HG03045 (cell line): ENCODE measurements around the gene NANS.
"Not testable (repeated sequence)": the region's sequence is repeated elsewhere in the genome, so short reads cannot be mapped to it uniquely, and the experiment has no call there.

Source experiments
- ATAC-seq: cut with Tn5 transposase; IDR thresholded peaks from one replicate; pipeline ENCODE4 v1.9.1; 2021; ENCODE audit warnings: mild to moderate bottlenecking, moderate library complexity; ENCODE audit not compliant: unreplicated experiment

Gene NANS, protein sequence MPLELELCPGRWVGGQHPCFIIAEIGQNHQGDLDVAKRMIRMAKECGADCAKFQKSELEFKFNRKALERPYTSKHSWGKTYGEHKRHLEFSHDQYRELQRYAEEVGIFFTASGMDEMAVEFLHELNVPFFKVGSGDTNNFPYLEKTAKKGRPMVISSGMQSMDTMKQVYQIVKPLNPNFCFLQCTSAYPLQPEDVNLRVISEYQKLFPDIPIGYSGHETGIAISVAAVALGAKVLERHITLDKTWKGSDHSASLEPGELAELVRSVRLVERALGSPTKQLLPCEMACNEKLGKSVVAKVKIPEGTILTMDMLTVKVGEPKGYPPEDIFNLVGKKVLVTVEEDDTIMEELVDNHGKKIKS

DNA sequence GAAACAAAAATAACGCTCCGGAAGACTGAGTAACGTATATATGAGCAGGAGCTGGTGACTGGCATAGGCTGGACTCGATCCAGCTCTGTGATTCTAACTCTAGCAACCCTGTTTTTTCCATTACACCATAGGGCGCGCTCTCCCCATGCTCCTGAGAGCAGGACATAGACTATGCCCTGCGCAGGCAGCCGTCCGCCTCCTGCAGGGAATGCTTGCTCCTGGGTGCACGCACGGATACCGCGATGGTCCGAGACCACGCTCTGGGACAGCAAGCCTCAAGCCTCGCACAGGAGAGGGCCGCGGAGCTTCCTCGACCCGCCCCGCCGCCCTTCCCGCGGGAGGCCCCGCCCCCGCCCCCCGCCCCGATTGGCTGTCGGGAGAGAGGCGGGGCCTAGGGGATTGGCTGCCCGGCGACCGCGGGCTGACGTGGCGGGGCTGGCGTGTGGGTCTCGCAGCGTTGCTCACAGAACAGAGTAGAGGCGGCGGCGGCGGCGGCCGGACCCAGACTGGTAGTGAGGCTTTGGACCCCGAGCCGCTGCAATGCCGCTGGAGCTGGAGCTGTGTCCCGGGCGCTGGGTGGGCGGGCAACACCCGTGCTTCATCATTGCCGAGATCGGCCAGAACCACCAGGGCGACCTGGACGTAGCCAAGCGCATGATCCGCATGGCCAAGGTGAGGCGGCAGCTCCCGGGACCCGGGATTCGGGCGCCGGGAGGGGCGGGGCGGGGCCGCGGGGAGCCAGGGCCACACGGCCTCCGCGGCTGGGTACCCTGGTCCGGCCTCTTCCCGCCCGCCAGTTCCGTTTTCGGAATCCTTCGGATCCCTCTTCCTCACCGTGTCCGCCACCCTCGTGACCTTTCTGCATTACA is at the start of gene NANS:
NANS (plus strand) TSS at position 464 of the 869 bp plus-strand sequence; CDS start at position 541, 77 bp downstream.
- ATAC-seq = peak; percentile 97

DNA sequence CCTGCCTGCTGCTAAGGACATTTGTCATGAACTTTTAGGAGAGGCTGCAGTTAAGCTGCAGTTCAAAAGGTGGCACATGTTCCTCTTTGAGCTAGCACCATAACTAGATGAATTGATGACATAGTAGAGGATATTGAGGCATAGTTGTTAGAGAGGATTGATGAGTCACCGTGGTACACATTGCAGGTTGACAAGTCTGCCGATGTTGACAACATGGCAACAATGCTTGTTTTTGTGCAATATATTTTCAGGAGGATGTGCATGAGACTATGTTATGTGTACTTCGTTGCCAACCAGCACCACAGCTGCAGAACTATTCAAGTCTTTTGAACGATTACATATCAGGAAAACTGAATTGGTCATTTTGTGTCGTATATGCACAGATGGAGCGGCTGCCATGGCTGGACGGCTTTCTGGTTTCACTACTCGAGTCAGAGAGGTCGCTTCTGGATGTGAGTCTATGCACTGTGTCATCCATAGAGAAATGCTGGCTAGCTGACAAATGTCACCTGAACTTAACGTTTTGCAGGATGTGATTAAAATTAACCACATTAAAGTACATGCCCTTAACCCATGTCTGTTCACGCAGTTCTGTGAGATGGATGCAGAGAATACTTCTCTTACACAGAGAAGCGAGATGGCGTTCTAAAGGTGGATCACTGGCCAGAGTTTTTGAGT is 49.1 kb upstream of the NANS start:
- no peak for ATAC-seq

DNA sequence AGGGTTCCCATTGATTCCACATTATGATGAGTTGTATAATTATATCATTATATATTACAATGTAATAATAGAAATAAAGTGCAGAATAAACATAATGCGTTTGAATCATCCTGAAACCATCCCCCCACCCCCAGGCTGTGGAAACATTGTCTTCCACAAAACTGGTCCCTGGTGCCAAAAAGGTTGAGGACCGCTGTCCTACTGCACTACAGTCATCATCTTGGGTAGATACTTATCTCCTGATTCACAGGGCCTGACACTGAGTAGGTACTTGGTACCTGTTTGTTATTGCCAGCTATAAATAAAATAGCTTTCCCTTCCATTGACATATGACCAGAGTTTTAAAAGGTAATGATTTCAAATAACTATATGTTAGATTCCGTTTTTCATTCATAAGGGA is 47.8 kb upstream of the NANS start:
- no peak for ATAC-seq

DNA sequence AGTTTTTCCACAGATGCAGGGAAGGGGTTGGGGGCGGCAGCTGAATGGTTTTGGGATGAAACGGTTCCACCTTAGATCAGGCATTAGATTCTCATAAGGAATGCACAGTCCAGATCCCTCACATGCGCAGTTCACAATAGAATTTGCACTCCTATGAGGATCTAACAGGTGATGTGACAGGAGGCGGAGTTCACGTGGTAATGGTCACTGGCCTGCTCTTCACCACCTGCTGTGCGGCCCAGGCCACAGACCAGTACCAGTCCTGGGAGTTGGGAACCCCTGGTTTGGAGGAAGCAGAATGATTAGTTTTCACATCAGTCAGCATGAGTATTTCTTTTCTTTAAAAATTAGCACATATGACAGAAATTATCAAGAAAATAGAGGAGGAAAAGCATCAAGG is 47.1 kb upstream of the NANS start:
- ATAC-seq = no peak

DNA sequence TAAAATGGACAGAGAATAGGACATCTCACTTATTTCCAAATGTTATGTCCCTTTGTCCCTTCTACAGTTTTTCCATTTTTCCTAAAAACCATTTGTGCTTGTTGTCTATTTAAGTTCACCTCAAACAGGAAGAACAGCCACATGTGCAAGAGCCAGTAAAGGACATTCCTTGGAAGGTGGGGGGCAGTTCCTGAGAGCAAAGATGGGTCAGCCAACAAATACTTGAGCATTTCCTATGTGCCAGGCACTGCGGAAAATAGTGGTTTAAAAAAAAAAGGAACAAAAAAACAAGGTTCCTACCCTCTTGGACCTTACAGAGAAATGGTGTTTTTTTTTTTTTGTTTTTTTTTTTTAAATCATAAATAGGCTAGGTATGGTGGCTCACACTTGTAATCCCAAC is 46.6 kb upstream of the NANS start:
- no peak for ATAC-seq

DNA sequence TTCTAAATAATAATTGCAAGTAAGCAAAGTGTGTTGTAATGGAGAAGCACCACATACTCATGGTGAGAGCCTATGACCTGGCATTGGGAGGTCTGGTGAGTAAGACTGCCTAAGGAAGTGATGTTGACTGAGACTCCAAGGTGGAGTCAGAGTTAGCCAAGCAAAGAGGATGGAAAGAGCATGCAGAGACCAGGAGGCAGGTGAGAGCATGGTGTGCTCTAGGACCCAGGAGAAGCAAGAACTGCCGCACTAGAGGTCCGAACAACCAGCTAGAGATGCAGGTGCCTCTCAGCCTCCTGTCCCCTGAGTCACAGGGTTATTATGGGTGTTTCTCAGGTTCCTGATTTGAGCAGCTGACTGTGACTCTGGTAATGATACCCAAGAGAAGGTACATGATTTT is 46.1 kb upstream of the NANS start:
- ATAC-seq = peak; percentile 87

DNA sequence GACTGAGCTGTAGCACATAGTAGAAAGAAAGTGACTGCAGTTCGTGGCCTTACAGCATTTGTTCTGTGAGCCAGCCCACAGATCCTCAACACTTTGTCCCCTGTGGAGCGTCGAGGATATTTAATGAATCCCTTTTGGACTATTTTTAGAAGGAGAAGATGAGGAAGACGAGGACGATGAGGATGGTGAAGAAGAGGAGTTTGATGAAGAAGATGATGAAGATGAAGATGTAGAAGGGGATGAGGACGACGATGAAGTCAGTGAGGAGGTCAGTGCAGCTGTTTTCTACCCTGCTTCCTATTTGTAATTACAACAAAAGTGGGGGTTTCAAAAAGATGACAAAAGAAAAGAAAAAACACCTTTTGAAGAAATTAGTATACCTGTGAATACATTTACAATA is 45.4 kb upstream of the NANS start:
- ATAC-seq = no peak

DNA sequence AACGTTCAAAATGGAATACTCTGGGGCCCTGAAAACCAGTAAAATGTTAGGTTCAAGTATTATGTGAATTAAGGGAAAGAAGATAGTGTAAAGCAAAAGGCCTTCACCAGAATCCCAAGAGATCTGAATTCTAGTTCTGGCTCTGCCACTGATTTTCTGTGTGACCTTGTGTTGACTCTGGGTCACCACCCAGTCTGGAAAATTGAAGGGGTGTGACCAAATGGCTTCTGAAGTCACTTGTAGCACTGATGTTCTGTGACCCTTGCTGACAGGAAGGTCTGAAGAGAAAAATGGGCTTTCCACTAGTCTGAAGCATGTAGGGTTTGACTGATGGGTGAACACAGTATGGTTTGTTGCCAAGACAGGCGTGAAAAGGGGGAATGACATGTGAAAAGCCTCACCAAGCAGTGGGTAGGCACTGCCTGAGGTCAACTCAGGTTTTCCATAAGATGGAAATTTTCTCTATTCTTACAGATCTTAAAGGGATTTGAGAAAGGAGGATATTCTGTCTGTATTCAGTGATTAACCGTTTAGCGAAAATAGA is 40.3 kb upstream of the NANS start:
- ATAC-seq = no peak

DNA sequence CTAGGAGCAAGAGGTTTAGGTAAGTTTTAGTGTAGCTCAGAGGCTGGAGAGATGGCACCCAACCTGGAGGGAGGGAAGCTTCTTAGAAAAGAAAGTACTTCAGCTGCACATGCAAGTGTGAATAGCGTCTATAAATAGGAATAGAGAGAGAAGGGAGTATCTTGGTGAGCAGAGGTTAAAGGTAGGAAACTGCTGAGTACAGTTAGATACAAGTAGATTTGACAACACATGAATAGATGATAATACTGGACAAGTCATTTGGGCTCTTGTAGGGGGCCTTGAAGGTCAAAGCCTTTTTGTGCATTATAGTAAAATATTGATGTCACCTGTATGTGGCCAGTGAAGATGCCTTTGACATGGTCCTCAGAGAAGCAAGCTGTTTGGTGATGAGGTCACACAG is 39.2 kb upstream of the NANS start:
- ATAC-seq = no peak

DNA sequence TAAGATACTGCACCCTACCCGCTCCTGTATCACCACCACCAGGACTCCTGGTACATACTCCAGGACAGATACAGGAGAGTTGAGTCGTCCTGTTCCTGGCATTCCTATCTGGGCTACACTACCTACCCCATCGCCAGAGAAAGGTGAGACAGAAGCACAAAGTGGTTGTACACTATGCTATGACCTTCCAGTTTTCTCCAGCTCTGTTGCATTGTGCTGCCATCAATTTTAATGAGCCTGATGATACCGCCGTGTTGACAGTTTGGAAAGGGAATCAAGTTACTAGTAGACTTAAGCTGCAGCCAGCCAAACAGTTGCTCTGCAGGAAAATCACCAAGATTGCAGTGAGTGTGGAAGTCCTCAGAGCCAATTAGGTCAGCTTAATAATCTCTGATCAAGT is 38.2 kb upstream of the NANS start:
- no peak for ATAC-seq

DNA sequence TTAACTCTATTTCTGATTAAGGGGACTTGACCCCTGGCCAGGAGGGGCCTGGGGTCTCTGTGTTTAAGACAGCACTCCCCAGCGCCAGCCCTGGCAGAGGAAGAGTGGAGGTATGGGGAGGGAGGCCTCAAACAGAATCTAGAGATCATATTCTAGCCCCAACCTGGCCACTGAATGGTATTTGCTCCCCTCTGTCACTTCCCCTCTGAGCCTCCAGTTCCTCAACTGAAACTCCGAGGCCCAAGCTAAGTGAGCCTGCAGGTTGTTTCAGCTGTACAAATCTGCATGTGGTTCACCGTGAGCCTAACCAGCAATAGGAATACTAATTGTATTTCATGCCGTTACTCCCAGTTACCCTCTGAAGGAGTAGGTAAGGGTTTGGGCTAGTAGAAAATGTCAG is 37.4 kb upstream of the NANS start:
- ATAC-seq = no peak

DNA sequence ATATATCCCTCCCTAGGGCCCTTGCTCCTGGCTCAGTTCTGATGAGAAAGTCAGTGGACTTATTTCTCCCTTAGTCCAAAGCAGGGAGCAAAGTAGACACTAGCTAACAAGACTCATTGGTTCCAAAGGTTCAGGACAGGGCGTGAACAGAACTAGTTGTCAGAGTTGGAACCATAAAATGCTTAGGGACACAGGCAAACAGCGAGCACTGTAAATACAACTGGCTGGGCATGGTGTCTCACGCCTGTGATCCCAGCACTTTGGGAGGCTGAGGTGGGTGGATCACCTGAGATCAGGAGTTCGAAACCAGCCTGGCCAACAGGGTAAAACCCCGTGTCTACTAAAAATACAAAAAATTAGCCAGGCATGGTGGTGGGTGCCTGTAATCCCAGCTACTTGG is 36.7 kb upstream of the NANS start:
- ATAC-seq = not testable (repeated sequence)

DNA sequence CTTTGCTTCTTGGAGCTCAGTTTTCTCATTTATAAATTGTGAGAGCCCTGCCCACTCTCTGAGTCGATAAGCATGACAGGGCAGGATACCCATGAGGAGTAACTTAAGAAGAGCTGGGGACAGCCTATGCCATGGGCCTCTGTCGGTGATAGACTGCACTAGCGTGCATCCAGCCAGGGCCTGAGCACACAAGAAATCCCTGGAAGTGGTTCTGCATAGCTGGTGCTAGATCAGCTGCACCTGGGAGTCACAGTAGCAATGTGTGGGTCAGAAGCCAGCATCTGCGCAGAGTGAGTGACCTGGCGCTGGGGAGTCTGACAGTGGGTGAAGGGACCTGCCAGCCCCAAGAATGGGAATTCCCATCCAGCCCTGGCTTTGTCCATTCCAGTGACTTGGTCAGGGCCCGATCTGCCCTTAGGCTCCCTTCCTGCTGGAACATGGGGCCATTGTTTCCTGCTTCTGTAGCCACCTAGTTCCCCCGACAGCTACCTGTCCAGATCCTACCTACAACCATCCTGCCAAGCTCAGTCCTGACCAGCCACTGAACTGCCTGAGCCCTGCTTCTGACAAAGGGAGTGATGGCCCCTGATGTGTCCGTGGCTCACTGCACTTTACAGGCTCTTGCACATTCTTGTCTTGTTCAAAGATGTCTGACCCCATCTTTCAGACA is 35.9 kb upstream of the NANS start:
- ATAC-seq = no peak

DNA sequence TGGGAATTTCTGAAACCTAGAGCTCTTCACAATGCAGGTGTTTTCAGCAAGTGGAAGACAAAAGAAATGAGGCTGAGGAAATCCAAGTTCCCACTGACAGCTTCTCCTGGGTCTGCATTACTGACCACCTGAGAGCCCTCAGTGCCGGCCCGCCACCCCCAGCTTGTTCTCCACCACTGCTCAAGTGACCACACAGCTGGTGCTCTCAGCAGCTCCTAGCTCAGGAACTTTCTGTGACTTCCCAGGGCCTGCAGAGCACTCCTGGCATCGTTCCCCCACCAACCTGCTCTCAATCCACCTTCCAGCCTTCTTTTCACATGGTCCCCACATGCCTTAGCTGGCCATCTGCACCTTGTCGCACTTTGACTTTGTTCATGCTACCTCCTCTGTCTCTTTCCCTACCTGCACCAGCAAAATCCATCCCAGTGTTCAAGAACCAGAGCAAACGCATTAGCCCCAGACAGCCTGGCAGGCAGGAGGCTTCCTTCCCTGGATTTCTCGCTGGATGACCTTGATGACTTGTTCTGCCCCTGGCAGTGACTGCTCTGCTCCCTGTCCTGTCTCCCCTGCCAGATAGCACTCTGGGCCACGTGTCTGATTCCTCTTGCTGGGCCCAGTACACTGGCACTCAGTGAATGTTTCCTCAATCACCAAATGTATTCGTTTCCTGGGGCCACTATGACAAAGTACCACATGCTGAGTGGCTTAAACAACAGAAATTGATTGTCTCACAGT is 35.1 kb upstream of the NANS start:
- no peak for ATAC-seq

DNA sequence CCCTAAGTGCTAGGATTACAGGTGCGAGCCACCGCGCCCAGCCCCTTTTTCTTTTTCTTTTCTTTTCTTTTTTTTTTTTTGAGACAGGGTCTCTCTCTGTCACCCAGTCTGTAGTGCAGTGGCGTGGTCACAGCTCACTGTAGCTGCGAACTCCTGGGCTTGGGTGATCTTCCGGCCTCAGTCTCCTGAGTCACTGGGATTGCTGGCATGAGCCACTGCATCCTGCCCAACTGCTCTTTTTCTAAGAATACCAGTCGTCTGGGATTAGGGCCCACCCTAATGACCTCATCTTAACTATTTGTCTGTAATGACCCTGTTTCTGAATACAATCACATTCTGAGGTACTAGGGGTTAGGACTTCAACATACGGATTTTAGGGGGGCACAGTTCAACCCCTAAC is 34.1 kb upstream of the NANS start:
- no peak for ATAC-seq

DNA sequence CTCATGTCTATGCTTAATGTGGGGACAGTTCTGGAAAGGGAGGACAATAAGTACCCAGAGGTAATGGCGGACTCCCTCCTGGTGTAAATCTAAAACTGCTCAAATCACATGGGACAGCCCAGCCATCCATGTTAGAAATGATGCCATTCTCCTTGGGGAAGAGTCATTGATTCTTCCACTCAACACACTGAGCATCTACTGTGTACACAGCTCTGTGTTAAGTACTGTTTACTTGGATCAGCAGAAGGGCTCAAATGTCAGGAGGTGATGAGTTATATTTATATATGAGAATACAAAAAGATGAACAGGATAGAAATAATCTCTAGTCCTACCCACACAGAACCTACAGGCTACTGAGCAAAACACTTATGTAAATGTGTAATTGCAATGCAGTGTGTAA is 31.8 kb upstream of the NANS start:
- no peak for ATAC-seq

DNA sequence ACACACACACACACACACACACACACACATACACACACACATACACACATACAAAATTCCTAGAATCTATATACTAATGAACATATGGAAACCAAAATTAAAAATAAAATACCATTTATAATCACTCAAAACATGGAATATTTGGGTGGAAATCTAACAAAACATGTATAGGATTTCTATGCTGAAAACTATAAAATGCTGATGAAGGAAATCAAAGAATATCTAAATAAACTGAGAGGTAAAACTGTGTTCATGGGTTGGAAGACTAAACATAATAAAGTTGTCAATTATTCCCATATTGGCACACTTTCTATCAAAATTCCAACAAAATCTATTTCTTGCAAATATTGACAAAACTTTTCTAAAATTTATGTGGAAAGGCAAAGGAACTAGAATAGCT is 25.4 kb upstream of the NANS start:
- no peak for ATAC-seq

DNA sequence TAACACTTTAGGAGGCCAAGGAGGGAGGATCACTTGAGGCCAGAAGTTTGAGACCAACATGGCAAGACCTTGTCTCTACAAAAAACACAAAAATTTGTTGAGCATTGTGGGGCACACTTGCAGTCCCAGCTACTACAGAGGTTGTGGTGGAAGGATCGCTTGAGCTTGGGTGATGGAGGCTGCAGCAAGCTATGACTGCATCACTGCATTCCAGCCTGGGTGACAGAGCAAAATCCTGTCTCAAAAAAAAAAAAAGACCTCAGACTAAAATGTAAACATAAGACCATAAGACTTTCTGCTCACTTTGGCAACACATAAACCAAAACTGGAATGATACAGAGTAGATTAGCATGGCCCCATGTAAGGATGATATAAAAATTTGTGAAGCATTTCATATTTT is 24.6 kb upstream of the NANS start:
- ATAC-seq = no peak

DNA sequence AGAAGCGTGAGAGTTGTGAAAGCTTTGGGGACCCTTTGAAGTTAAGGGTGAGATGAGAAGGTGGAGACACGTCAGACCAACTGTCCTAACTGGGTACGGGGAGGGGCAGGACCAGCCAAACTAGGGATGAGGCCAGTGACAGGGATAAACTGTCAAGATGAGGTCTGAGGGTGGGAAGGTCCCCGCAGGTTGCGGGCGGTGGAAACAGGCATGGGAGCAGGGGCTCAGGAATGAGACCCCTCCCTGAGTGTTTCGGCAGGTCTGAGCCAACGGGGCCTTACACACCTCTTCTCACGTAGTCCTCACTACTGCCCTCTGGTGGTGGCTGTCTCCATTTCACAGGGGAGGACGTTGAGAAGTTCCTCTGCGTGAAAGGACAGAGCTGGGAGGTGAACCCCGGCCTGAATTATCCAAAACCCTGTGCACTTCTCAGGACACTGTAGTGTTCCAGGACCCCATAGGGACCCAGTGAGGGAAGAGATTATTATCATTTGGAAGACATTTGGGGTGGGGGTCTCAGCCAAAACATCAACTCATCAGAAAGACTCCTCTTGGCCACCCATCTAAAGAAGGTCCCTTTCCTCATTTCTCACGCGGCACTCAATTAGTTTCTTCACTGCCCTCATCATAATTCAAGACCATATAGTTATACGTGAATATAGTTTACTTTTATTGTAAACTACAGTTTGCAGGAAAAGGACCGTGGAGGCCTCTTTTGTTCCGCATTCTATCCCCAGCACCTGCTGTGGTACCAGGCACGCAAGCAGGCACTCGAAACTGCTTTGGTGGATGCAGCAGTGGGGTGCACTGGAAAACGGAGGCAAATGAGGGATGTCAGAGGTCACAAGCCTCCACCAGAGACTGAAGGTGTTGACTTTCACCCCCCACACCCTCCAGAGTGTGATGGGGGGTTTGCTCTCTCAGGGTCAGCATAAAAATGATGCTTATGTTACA is 21.7 kb upstream of the NANS start:
- ATAC-seq = peak; percentile 66
